Sigmoid colon (tissue), 4 donors: Measurements from ENCODE around the gene DCAF12.

Experiments used
- CTCF ChIP-seq, 4 experiments: fragments of 450-650 bp in 3 of 4; fragments of 200-600 bp in 1 of 4; IDR thresholded peaks; one replicate each; pipeline ENCODE4 v1.5.1; 2016 to 2019; ENCODE audit warnings: antibody characterized with exemption in 4 of 4, mild to moderate bottlenecking in 3 of 4, moderate library complexity in 2 of 4
- EP300 ChIP-seq, 4 donors: sonication (generic); formaldehyde crosslinking; IDR thresholded peaks; one replicate each; pipeline ENCODE4 v1.6.1; 2017; ENCODE audit warnings: antibody characterized with exemption in 4 of 4

- TF ChIP-seq EP300 (IDR thresholded peaks at IDR 0.05) (no peak), CTCF (IDR thresholded peaks at IDR 0.05) (no peak)
Observed at GRCh38 chr9:34097865-34098264, 28.6 kb downstream of the DCAF12 start.
